Sigmoid colon (tissue), 3 donors: ENCODE measurements around the gene SCEL.

Experiments
- POLR2A ChIP-seq, 2 donors: fragments of 450-650 bp; IDR thresholded peaks; one replicate each; pipeline ENCODE4 v1.6.1; 2016; ENCODE audit warnings: antibody characterized with exemption in 2 of 2, mild to moderate bottlenecking in 2 of 2, moderate library complexity in 2 of 2
- TF ChIP-seq, protein P1 (sequence below), 4 experiments: fragments of 450-650 bp in 3 of 4; fragments of 200-600 bp in 1 of 4; IDR thresholded peaks; one replicate each; pipeline ENCODE4 v1.5.1; 2016 to 2019; ENCODE audit warnings: antibody characterized with exemption in 4 of 4, mild to moderate bottlenecking in 3 of 4, moderate library complexity in 2 of 4

DNA sequence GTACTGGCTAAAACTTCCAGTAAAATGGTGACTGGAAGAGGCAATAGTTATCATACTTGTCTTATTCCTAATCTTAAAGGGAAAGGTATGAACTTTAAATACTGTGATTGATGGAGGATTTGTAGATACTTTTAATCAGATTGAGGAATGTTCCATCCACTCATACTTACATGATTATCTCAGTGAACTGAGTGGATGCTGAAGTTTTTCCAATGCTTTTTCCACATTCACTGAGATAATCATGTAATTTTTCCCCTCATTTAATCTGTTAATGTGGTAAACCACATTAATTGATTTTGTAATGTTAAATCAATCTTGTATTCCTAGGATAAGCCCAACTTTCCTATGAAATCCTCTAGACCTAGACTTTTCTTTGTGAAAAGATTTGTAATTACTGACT is 17.2 kb upstream of the SCEL start:
- TF ChIP-seq, protein P1, sequence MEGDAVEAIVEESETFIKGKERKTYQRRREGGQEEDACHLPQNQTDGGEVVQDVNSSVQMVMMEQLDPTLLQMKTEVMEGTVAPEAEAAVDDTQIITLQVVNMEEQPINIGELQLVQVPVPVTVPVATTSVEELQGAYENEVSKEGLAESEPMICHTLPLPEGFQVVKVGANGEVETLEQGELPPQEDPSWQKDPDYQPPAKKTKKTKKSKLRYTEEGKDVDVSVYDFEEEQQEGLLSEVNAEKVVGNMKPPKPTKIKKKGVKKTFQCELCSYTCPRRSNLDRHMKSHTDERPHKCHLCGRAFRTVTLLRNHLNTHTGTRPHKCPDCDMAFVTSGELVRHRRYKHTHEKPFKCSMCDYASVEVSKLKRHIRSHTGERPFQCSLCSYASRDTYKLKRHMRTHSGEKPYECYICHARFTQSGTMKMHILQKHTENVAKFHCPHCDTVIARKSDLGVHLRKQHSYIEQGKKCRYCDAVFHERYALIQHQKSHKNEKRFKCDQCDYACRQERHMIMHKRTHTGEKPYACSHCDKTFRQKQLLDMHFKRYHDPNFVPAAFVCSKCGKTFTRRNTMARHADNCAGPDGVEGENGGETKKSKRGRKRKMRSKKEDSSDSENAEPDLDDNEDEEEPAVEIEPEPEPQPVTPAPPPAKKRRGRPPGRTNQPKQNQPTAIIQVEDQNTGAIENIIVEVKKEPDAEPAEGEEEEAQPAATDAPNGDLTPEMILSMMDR (IDR thresholded peaks at IDR 0.05), result no peak
- TF ChIP-seq POLR2A (IDR thresholded peaks at IDR 0.05), result no peak
